OCI-LY3 (cell line): Measurements from ENCODE around the gene PPP3CA.

ENCODE experiments used
- H2AFZ ChIP-seq: fragments of 200-600, 300-600 bp; shearing (Covaris generic); 2 replicates; pipeline ENCODE4 v1.6.0; 2014; ENCODE audit warnings: antibody characterized with exemption, low read depth, low read length
- H3K27ac ChIP-seq: fragments of 200-600, 300-600 bp; sonication (generic); 2 replicates; pipeline ENCODE4 v1.5.1; 2014; ENCODE audit warnings: mild to moderate bottlenecking, low read length, moderate library complexity, mixed read lengths
- H3K27me3 ChIP-seq: fragments of 200-600, 300-600 bp; sonication (generic); 2 replicates; pipeline ENCODE4 v1.6.1; 2014; ENCODE audit warnings: low read depth, low read length, mixed read lengths
- H3K36me3 ChIP-seq: fragments of 200-600, 300-600 bp; sonication (generic); replicated peaks from 2 replicates; pipeline ENCODE3; 2014; ENCODE audit warnings: low read depth, low read length, mixed read lengths
- H3K4me1 ChIP-seq: fragments of 300-600, 200-600 bp; sonication (generic); 2 replicates; pipeline ENCODE4 v1.6.1; 2014; ENCODE audit warnings: low read length, mixed read lengths
- H3K4me2 ChIP-seq: fragments of 200-600, 300-600 bp; sonication (generic); 2 replicates; pipeline ENCODE4 v1.6.1; 2014; ENCODE audit warnings: low read length, mixed read lengths
- H3K4me3 ChIP-seq: fragments of 300-600, 200-600 bp; sonication (generic); 2 replicates; pipeline ENCODE4 v1.5.1; 2014; ENCODE audit warnings: antibody characterized with exemption, mild to moderate bottlenecking, low read length, moderate library complexity
- H3K79me2 ChIP-seq: fragments of 300-600, 200-600 bp; shearing (Covaris generic); 2 replicates; pipeline ENCODE4 v1.6.1; 2014; ENCODE audit warnings: mild to moderate bottlenecking, low read length, mixed read lengths
- H3K9ac ChIP-seq: fragments of 300-600, 200-600 bp; shearing (Covaris generic); 2 replicates; pipeline ENCODE4 v1.6.0; 2014; ENCODE audit warnings: mild to moderate bottlenecking, low read length, moderate library complexity
- H3K9me3 ChIP-seq: fragments of 200-600, 300-600 bp; shearing (Covaris generic); 2 replicates; pipeline ENCODE4 v1.6.1; 2014; ENCODE audit warnings: low read length, mixed read lengths; ENCODE audit not compliant: insufficient read depth
- H4K20me1 ChIP-seq: fragments of 200-600, 300-600 bp; sonication (generic); 2 replicates; pipeline ENCODE4 v1.6.1; 2016; ENCODE audit warnings: low read length, mixed read lengths; ENCODE audit not compliant: insufficient read depth
- CTCF ChIP-seq: fragments of 200-600, 300-600 bp; sonication (generic); IDR thresholded peaks from 2 replicates; pipeline ENCODE4 v1.5.1; 2014; ENCODE audit warnings: antibody characterized with exemption, low read length, low read depth
- EZH2phosphoT487 ChIP-seq: fragments of 200-600 bp; shearing (Covaris generic); IDR thresholded peaks from 2 replicates; pipeline ENCODE4 v1.6.1; 2018; ENCODE audit warnings: antibody characterized with exemption, mixed run types, low read depth

PPP3CA gene

GRCh38 chr4:101366331-101366730, 19.0 kb upstream of the PPP3CA start:
- H3K4me2 ChIP-seq, result no peak overlapping the region
- TF ChIP-seq EZH2phosphoT487, result no peak
- TF ChIP-seq CTCF, result no peak
- H3K9ac ChIP-seq, result no peak overlapping the region
- H3K9me3 ChIP-seq, result no peaks in the 10 kb centered on the region
- no peak overlapping the region for H3K4me3 ChIP-seq
- no peaks in the 10 kb centered on the region for H3K36me3 ChIP-seq
- H3K27ac ChIP-seq, result no peak overlapping the region
- H4K20me1 ChIP-seq, result no peaks in the 10 kb centered on the region
- H3K79me2 ChIP-seq, result no peaks in the 10 kb centered on the region
- H3K27me3 ChIP-seq, result no peaks in the 10 kb centered on the region
- no peak overlapping the region for H2AFZ ChIP-seq
- no peaks in the 10 kb centered on the region for H3K4me1 ChIP-seq

GRCh38 chr4:101357751-101358150, 10.4 kb upstream of the PPP3CA start:
- TF ChIP-seq CTCF (no peak), EZH2phosphoT487 (no peak)
- 0 out of 2 replicates have a peak, but pooled peaks cover 2% of the 10 kb centered on the region for H3K27me3 ChIP-seq
- H3K4me2 ChIP-seq, result no peak overlapping the region
- no peaks in the 10 kb centered on the region for H3K9me3 ChIP-seq
- no peak overlapping the region for H3K4me3 ChIP-seq
- no peaks in the 10 kb centered on the region for H3K36me3 ChIP-seq
- peaks cover 16% of the 10 kb centered on the region for H3K4me1 ChIP-seq
- no peak overlapping the region for H2AFZ ChIP-seq
- no peak overlapping the region for H3K27ac ChIP-seq
- H3K79me2 ChIP-seq, result no peaks in the 10 kb centered on the region
- H4K20me1 ChIP-seq, result no peaks in the 10 kb centered on the region
- H3K9ac ChIP-seq, result no peak overlapping the region

GRCh38 chr4:101356928-101357327, 9.6 kb upstream of the PPP3CA start:
- H3K9ac ChIP-seq, result no peak overlapping the region
- H2AFZ ChIP-seq, result no peak overlapping the region
- H3K4me1 ChIP-seq, result peaks cover 16% of the 10 kb centered on the region
- no peak overlapping the region for H3K4me3 ChIP-seq
- H3K27me3 ChIP-seq, result 0 out of 2 replicates have a peak, but pooled peaks cover 2% of the 10 kb centered on the region
- H3K36me3 ChIP-seq, result no peaks in the 10 kb centered on the region
- TF ChIP-seq EZH2phosphoT487, result no peak
- no peak for TF ChIP-seq CTCF
- no peaks in the 10 kb centered on the region for H3K79me2 ChIP-seq
- H3K27ac ChIP-seq, result no peak overlapping the region
- no peak overlapping the region for H3K4me2 ChIP-seq
- H4K20me1 ChIP-seq, result no peaks in the 10 kb centered on the region
- no peaks in the 10 kb centered on the region for H3K9me3 ChIP-seq

GRCh38 chr4:101355767-101356702, 8.7 kb upstream of the PPP3CA start:
- Histone ChIP-seq H3K9me3 (no peaks in the 10 kb centered on the region), H3K36me3 (no peaks in the 10 kb centered on the region), H3K4me2 (0 out of 2 replicates have a peak overlapping the region, but pooled peaks have one; percentile 2), H3K4me3 (no peak overlapping the region), H3K9ac (no peak overlapping the region), H3K27me3 (0 out of 2 replicates have a peak, but pooled peaks cover 2% of the 10 kb centered on the region), H3K27ac (no peak overlapping the region), H3K79me2 (no peaks in the 10 kb centered on the region), H3K4me1 (peaks cover 16% of the 10 kb centered on the region), H4K20me1 (no peaks in the 10 kb centered on the region), H2AFZ (no peak overlapping the region)
- TF ChIP-seq EZH2phosphoT487 (no peak), CTCF (no peak)
